Erythroblast (primary cell): ENCODE measurements around the gene RAP1GAP2.

Experiments used
- DNase-seq, 2 experiments: peaks; one replicate each; lab custom pipeline; 2025; lab: John Stamatoyannopoulos, UW
- GATA1 ChIP-seq: IDR thresholded peaks from 2 replicates; pipeline ENCODE4 v1.6.1; 2011; ENCODE audit warnings: low read depth, mild to moderate bottlenecking, control low read depth, low read length, moderate library complexity
- POLR2A ChIP-seq: IDR thresholded peaks from 2 replicates; pipeline ENCODE4 v1.6.1; 2011; ENCODE audit warnings: mild to moderate bottlenecking, low read length

RAP1GAP2 gene

GRCh38 chr17:2797637-2798036, 1.4 kb downstream of the RAP1GAP2 start:
- TF ChIP-seq GATA1 (no peak), POLR2A (no peak)
- DNase-seq, result no peak

DNA sequence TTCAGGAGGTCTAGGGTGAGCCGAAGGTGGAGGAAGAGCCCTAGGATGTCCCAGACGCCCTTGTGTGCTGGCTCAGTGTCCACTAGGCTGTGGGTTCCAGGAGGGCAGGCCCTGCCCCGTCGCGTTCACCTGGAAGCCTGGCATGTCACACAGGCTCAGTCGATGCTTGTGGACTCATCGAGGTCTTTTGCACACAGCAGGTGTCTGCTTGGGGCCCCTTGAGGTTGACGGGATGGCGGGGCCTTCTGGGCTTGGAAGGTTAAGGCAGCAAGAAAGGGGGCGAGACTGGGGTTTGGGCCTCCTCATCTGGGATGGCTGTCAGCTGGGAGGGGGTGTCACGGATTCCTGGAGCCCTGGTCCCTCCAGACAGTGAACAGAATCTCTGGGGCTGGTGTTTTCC, 1.9 kb downstream of the RAP1GAP2 start:
- no peak for DNase-seq
- TF ChIP-seq POLR2A, result no peak
- TF ChIP-seq GATA1, result no peak

DNA sequence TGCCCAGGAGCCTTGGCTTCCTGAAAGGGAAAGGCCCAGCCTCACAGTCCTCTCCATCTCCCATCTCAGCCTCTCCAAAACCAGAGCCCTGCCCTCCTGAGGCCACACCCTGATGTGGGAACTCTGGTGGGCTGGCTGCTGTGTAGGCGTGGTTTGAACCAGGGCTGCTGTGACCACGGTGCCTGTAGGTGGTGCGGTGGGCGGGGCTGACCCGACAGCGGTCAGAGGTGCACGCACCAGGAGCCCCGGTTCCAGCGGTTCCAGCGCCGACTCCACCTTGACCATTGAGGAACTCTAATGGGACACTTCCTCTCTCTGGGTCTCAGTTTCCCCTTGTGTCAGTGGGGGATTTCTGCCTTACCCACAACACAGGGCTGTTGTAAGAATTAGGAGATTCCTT, 2.4 kb downstream of the RAP1GAP2 start:
- DNase-seq, result no peak
- no peak for TF ChIP-seq POLR2A
- no peak for TF ChIP-seq GATA1

DNA sequence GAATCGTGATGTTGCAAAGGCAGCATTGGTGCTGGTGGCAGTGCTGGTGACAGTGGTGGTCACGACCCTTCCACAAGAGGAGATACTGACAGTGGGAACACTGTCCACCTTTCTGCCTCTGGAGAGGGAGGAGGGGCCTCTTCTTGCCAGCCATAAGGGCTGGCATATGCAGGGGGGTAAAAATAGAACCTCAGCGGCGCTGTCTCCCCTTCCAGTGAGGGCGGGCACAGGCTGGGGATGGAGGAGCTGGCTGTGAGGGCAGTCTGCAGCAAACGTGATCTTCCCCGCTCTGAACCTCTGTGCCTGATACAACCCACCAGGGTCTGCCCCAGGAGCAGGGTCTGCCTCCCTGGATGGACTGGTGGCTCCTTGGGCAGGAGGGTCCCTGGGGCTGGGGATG, 3.4 kb downstream of the RAP1GAP2 start:
- TF ChIP-seq GATA1 (no peak), POLR2A (no peak)
- no peak for DNase-seq

DNA sequence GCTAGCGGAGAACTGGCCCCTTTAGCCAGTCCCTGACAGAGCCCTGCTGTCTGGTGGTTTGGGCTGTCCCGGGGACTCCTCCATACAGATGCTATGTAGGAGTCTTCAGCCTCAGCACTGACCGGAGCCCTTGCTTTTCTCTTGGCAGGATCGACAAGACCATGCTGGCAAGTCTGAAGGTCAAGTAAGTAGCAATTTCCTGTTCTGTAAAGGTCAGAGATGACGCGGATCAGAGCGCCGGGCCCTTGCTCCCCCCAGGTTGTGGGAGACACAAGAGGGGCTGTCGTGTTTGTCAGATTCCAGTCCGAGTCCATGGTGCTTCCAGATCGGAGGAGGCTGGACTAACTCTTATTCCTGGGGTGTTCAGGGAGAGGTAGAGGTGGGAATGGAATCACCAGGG, 4.1 kb downstream of the RAP1GAP2 start:
- DNase-seq, result no peak
- TF ChIP-seq GATA1 (no peak), POLR2A (no peak)

GRCh38 chr17:2801841-2802240, 5.6 kb downstream of the RAP1GAP2 start:
- no peak for TF ChIP-seq POLR2A
- TF ChIP-seq GATA1, result no peak
- no peak for DNase-seq

GRCh38 chr17:2802574-2802973, 6.3 kb downstream of the RAP1GAP2 start:
- no peak for DNase-seq
- TF ChIP-seq GATA1 (no peak), POLR2A (no peak)

GRCh38 chr17:2803386-2803785, 7.1 kb downstream of the RAP1GAP2 start:
- TF ChIP-seq POLR2A (no peak), GATA1 (no peak)

GRCh38 chr17:2803971-2804370, 7.7 kb downstream of the RAP1GAP2 start:
- DNase-seq, result no peak
- TF ChIP-seq GATA1 (no peak), POLR2A (no peak)

More at GRCh38 chr17:2803386-2803785, 7.1 kb downstream of the RAP1GAP2 start:
- DNase-seq, result no peak

- DNase-seq, result no peak
- no peak for TF ChIP-seq GATA1
- TF ChIP-seq POLR2A, result no peak
Observed at GRCh38 chr17:2804912-2805311, 8.7 kb downstream of the RAP1GAP2 start.

GRCh38 chr17:2805961-2806360, 9.7 kb downstream of the RAP1GAP2 start:
- no peak for TF ChIP-seq GATA1
- TF ChIP-seq POLR2A, result no peak
- DNase-seq, result no peak

DNA sequence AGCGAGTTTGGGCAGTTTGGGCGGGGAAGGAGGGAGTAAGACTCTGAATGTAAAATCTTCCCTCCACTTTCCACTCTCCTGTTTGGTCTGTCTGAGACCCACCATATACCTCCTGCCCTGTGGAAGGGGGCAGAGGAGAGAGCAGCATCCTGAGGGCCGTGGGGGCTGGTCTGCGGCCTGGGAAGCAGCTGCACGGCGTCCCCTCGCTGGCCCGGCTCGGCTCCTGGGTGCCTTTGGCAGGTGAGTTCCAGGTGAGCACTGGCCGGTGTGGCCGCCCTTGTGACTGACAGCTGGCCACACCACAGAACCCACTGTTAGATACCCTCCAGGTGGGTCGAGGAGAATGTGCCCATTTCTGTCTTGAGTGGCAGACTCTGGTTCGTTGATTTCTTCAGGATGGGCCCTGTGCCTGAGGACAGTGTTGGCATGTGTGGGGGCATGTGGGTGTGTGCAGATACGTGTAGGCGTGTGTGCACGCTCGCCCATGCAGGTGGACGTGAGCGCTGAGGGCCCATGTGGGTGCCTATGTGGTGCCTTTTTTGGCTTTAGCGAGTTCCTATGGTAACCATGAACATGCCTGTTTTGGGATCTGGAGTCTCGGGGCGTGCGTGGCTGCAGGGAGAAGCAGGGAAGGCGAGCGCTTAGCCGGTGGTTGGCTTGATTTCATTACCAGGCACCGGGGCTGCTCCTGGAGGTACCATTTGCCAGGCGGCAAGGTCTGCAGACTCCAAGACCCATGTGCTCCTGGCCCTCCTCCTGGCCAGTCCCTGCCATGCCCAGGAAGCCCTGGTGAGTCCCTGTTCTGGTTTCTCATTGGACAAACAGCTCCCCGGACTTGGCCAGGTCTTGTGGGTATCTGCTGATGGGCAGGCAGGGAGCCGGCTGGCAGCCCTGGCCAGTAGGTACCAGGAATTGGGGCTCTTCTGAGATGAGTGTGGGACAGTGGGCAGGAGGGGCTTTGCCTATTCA, 12.4 kb downstream of the RAP1GAP2 start:
- DNase-seq, result no peak
- no peak for TF ChIP-seq GATA1
- TF ChIP-seq POLR2A, result no peak

DNA sequence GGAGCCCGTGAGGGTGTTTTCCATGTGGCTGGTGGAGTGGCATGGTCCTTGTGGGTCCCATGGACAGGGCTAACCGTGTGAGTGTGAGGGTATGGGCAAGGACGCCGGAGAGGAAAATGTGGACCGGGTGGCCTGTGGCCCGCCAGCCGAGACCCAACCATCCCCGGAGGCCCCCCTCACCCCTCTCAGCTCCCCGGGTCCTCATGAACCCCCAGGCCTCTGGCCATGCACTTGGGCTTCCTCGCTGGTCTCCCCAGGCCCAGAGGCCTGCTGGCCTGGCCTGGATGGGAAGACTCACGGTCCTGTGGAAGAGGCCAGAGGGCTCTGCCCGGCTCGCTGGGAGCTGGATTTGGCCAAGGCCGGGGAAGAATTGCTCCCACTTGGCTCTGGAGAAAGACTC, 13.1 kb downstream of the RAP1GAP2 start:
- no peak for TF ChIP-seq POLR2A
- no peak for TF ChIP-seq GATA1
- no peak for DNase-seq

- no peak for TF ChIP-seq POLR2A
- no peak for TF ChIP-seq GATA1
- DNase-seq, result no peak
Observed at GRCh38 chr17:2814049-2814448, 17.8 kb downstream of the RAP1GAP2 start.
